ENCODE data around the gene S1PR5. TPM values are rescaled to one million over a fixed set of nuclear protein-coding genes. Genes with fewer than 3 reads are reported as not detected.

S1PR5 gene
- total and polyA plus RNA-seq, 12 donors = 0.12 to 1.1 (median 0.23) TPM; not detected in 3

DNA sequence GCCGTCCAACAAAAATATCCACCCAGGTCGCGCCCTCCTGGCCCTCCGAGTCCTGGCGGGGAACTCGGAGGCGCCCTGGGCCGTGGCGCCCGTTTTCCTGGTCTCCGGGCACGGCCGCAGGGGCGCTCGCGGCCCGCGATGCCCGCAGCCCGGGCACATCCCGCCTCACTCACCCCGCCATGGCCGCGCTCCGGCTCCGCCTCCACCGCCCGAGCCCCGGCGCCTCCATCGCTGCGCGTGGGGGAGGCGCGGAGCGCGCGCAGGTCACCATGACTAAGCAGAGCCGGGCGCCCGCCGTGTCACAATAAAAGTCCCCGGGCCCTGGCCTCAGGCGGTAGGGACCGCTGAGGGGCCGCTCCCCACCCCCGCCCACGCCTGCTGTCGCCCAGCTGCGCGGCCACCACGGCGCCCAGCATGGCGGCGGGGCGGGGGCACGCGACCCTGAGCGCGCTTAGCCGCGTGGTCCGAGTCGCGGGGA lies 14.7 kb downstream of the S1PR5 start:
- TF ChIP-seq, protein P1, sequence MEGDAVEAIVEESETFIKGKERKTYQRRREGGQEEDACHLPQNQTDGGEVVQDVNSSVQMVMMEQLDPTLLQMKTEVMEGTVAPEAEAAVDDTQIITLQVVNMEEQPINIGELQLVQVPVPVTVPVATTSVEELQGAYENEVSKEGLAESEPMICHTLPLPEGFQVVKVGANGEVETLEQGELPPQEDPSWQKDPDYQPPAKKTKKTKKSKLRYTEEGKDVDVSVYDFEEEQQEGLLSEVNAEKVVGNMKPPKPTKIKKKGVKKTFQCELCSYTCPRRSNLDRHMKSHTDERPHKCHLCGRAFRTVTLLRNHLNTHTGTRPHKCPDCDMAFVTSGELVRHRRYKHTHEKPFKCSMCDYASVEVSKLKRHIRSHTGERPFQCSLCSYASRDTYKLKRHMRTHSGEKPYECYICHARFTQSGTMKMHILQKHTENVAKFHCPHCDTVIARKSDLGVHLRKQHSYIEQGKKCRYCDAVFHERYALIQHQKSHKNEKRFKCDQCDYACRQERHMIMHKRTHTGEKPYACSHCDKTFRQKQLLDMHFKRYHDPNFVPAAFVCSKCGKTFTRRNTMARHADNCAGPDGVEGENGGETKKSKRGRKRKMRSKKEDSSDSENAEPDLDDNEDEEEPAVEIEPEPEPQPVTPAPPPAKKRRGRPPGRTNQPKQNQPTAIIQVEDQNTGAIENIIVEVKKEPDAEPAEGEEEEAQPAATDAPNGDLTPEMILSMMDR (IDR thresholded peaks at IDR 0.05) = peak in 2 of 9 donors; percentile 7 to 26
- H3K27ac ChIP-seq = peak overlapping the region; percentile 92 to 100 (median 99)
- H3K4me1 ChIP-seq = peaks cover 5 to 56% (median 35%) of the 10 kb centered on the region in 9 donors
- DNase-seq = peak; percentile 94 to 95
- intact Hi-C loops (cut with DNase I) = loop anchor here in 6 of 10 donors (5.0 to 10.0 kb wide), 3 partner anchors 40 to 65 kb away; partner anchors contain the start of genes CDKN2D (in 5 of the 6), KRI1 (in 5 of the 6) and ATG4D (in 1 of the 6)
- H3K4me3 ChIP-seq = peak overlapping the region; percentile 57 to 99 (median 95)
- ATAC-seq = peak; percentile 93 to 98 (median 96)
- peaks cover 0 to 28% (median 8%) of the 10 kb centered on the region in 9 donors for H3K36me3 ChIP-seq
- 0 to 1% methylated on average over 56 to 65 of the region's 65 CpGs for WGBS, 2 donors
- H3K27me3 ChIP-seq = no peaks in the 10 kb centered on the region
- H3K9me3 ChIP-seq = no peaks in the 10 kb centered on the region

DNA sequence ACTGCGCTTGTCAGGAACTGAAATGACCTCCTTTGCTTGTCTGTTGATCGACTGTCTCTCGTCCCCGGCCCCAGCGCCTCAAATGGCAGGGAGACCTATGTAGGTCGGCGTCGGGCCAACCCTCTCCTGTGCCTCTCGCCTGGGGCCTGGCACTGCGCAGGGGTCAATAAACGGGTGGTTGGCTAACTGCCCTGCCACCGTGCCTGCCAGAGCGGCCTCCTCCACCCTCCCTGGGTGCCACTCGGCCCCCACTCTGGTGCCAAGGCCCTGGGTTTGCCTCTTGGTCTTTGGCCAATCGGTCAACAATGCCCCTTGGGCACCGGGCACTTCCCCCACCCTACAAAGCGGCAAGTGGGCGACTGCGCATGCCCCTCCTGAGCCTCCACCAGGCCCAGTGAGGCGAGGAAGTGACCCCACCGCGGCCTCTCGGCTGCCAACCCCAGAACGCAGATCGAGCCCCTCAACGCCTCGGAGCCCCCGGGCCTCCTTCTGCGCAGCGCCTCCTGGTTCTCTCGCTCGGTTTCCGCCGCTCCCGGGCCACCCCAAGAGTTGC lies 15.2 kb downstream of the S1PR5 start:
- H3K27me3 ChIP-seq = no peaks in the 10 kb centered on the region
- TF ChIP-seq, protein P1 (IDR thresholded peaks at IDR 0.05) = no peak
- 0 to 1% methylated on average over 35 of the region's 35 CpGs for WGBS, 2 donors
- peak overlapping the region; percentile 57 to 99 (median 95) for H3K4me3 ChIP-seq
- H3K9me3 ChIP-seq = no peaks in the 10 kb centered on the region
- peaks cover 0 to 33% (median 10%) of the 10 kb centered on the region in 9 donors for H3K36me3 ChIP-seq
- peaks cover 5 to 60% (median 39%) of the 10 kb centered on the region in 9 donors for H3K4me1 ChIP-seq
- ATAC-seq (peak; percentile 62 to 83 (median 74)), DNase-seq (peak; percentile 81 to 86)
- intact Hi-C loops (cut with DNase I) = loop anchor here in 7 of 10 donors (2.0 to 10.0 kb wide), 4 partner anchors 23 to 65 kb away; partner anchors contain the start of genes CDKN2D (in 5 of the 7), KRI1 (in 5 of the 7) and ATG4D (in 1 of the 7)
- H3K27ac ChIP-seq = peak overlapping the region; percentile 92 to 100 (median 99)

DNA sequence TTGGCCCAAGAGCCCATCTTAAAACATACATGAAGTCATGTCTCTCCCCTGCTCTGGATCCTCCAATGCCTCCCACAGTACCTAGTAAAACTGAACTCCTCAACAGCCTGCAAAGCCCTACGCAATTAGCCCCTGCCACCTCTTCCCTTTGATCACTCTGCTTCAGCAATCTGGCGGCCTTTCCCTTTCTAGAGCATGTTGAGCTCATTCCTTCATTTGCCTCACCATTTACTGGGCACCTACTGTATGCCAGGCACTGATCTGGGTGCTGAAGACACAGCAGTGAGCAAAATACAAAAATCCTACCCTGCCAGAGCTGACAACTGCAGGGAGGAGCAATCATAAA lies 17.0 kb downstream of the S1PR5 start:
- no peak overlapping the region for H3K4me3 ChIP-seq
- H3K27ac ChIP-seq = no peak overlapping the region
- DNase-seq = no peak
- ATAC-seq = no peak
- no peaks in the 10 kb centered on the region for H3K27me3 ChIP-seq
- intact Hi-C loops (cut with DNase I) = loop anchor here in 7 of 10 donors (2.0 to 10.0 kb wide), 4 partner anchors 21 to 67 kb away; partner anchors contain the start of genes CDKN2D (in 5 of the 7), KRI1 (in 5 of the 7) and ATG4D (in 1 of the 7)
- peaks cover 5 to 58% (median 39%) of the 10 kb centered on the region in 9 donors for H3K4me1 ChIP-seq
- H3K36me3 ChIP-seq = peaks cover 0 to 51% (median 23%) of the 10 kb centered on the region in 9 donors
- TF ChIP-seq, protein P1 (IDR thresholded peaks at IDR 0.05) = no peak
- 98 to 99% methylated on average over 2 of the region's 2 CpGs for WGBS, 2 donors
- no peaks in the 10 kb centered on the region for H3K9me3 ChIP-seq

DNA sequence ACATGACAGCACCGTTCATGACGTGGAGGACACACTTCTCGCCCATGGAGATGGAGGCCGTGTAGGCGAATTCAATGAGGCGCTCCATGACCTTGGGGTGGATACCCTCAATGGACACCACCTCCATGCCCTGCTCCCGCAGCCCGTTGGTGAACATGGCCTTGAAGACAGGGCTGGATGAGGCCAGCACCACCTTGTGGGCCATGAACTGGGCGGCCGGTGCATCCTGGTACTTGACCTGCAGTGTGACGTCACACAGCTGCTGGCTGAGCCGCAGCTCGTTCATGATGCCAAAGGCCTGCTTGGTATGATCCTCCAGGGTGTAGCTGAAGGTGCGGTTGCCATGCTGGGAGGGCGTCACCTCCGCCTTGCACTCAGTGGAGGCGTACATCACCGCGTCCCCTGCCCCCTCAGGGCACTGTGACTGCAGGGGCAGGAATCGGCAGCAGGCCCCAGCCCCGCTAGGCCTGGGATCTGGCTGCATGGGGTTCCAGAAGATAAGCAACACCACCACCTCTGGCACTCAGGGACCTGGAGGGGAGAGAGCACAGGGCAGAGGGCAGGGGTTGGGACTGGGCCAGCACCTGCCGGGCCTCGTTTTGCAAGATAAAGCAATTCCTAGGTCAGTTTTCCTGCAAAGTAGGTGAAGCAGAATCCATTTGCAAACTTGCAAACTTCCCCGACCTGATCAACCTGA lies 17.5 kb downstream of the S1PR5 start:
- DNase-seq (no peak), ATAC-seq (no peak)
- Histone ChIP-seq H3K36me3 (peaks cover 0 to 57% (median 28%) of the 10 kb centered on the region in 9 donors), H3K27me3 (no peaks in the 10 kb centered on the region), H3K9me3 (no peaks in the 10 kb centered on the region), H3K4me1 (peaks cover 5 to 58% (median 39%) of the 10 kb centered on the region in 9 donors), H3K27ac (peak overlapping the region in 1 of 10 donors; percentile 51), H3K4me3 (no peak overlapping the region)
- TF ChIP-seq, protein P1 (IDR thresholded peaks at IDR 0.05) = no peak
- intact Hi-C loops (cut with DNase I) = loop anchor here in 7 of 10 donors (2.0 to 10.0 kb wide), 6 partner anchors 21 to 155 kb away; partner anchors contain the start of genes CDKN2D (in 5 of the 7), KRI1 (in 5 of the 7), ATG4D (in 1 of the 7) and ILF3 (in 1 of the 7)
- WGBS, 2 donors = 88% methylated on average over 24 of the region's 24 CpGs

All from heart right ventricle (tissue), 16 donors.